GM12801 (cell line): ENCODE measurements around the gene MOB2.

Experiments
- CTCF ChIP-seq: IDR thresholded peaks from one replicate; pipeline ENCODE4 v1.5.1; 2011; ENCODE audit warnings: control low read depth; ENCODE audit not compliant: insufficient read length; ENCODE audit errors: extremely low read depth

Gene MOB2

GRCh38 chr11:1484061-1484671 lies 2.4 kb downstream of the MOB2 start:
- no peak for TF ChIP-seq CTCF

- TF ChIP-seq CTCF: no peak
Observed at GRCh38 chr11:1483445-1483961, 3.1 kb downstream of the MOB2 start.

GRCh38 chr11:1482581-1483444 lies 3.8 kb downstream of the MOB2 start:
- TF ChIP-seq CTCF: no peak

GRCh38 chr11:1481861-1482441 lies 4.6 kb downstream of the MOB2 start:
- no peak for TF ChIP-seq CTCF

GRCh38 chr11:1481483-1481825 lies 5.1 kb downstream of the MOB2 start:
- no peak for TF ChIP-seq CTCF

- no peak for TF ChIP-seq CTCF
Observed at GRCh38 chr11:1480555-1481482, 5.8 kb downstream of the MOB2 start.
